HG02763 (cell line): ENCODE data around the gene AFF2.
"Not testable (repeated sequence)": the region's sequence is repeated elsewhere in the genome, so short reads cannot be mapped to it uniquely, and the experiment has no call there.

Experiments used
- ATAC-seq: cut with Tn5 transposase; IDR thresholded peaks from one replicate; pipeline ENCODE4 v1.9.1; 2021; ENCODE audit warnings: mild to moderate bottlenecking, moderate library complexity; ENCODE audit not compliant: unreplicated experiment

AFF2 gene

DNA sequence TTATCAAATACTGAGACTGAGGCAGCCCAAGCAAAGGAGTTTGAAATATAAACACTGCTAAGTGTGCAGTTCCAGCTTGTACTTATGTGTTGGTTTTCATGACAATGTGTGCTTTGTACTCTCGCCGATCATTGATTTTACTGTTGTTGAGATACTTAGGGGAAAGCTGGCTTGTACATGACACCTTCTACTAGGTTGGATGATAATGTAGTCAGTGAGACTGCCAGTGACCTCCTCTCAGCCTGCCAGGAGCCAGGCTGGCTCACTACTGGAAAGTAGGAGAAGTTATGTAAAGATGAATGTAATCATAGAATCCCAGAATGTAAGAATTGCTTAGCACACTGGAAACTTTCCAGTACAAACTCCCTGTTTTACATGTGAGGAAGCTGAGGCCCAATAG, 132.0 kb downstream of the AFF2 start:
- ATAC-seq = no peak

DNA sequence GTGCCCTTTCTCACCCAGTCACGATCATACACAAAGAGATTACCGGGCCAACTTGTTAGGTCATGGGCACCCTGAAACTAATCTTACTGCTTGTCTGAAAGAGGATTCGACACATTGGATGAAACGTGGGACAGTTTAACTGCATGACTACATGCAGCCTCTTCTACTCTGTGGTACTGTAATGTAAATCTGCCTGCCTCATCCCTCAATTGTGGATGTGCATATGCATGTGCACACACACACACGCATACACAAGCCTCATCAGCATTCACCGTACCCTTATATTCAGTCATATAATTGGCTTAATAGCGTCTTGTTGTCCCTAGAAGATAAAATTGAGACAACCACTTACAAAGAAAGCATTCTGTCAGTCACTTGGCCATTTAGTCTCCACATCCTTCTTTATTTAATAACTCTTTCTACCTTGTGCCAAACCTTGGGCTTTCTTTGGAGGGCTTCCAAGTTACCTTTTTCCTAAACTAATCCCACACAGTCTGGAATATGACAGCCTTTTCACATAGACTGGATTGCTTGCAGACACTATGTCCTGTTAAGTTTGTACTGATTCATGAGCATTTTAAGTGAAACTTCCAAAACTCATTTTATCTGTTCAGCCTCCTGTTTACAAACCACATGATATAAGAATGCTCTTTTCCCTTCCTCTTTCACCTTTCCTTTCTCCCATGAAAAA, 132.9 kb downstream of the AFF2 start:
- no peak for ATAC-seq

DNA sequence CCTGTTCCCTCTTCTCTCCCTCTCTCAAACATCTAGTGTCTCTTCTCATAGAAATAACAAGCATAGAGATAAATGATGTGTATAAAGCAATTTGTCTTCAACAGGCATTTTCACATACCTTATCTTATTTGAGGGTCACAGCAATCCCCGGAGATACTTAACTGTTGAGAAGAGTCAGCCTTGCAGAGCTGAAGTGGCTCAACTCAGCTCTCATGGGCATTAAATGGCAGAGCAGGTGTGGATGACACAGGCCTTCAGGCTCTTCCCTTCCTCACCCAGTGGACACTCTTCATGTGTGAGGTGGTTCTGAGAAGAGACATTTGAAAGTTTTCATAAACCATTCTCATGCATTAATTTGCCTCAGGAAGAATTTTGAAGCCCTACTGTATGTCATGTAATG, 134.2 kb downstream of the AFF2 start:
- ATAC-seq = no peak

DNA sequence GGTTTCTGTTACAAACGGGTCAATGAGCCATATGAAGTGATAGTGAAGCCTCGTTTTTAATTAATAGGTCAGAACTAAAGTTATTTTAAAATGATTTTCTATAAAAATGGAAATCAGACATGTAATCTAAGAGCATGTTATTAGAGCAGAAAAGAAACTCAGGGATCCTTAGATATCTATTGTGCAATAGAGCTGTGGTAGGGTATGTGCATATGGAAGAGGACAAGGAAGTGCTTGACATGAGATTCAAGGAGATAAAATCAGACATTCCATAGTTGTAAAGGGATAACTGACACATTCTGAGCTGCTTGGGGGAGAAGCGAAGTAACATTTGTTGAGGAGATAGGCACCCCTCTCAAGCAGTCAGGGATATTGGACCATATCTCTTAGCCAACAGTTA, 143.0 kb downstream of the AFF2 start:
- no peak for ATAC-seq

DNA sequence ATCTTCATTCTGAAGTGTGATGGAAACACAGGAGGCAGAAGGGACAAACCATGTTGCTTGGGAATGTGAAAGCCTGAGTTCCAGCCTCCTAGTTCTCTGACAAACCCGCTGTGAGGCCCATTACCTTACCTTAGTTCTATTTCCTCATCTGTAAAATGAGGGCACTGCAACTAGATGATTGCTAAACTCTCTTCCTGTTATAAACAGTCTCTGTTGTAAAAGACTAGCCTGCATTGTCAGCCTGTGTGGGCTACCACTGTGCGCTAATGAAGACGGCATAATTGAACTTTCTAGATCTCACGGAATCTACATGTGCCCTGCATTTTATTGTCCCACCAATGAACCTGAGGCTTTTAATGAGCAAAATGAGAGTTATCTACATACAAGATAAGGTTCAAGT, 147.2 kb downstream of the AFF2 start:
- ATAC-seq = no peak

DNA sequence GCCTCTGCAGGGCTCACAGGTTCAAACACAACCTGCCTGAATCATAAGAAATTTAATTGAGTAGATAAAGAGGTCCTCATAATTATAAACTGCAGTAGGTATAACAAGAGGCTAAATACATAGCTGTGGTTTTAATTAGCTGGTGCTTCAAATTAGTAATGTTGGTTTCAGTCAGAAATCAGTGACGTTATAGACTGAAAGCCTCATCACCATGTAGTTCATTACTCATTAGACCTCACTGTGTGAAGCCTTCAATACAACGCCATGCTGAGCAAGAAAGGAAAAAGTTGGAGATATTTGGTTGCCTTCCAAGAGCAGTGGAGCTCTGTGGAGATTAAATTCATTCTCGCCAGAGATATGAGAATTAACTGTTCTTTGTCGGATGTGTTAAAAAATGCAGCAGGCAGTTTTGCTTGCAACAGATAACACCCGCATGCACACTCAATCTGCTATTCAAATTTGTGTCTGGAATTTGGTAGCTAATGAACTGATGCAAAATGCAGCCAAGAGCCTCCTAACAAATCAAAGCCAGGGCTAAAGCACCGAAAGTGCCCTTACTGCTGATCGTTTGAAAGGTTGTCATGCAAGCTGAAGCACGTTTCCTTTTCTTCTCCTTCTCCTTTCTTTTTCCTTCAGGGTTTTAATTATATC, 148.9 kb downstream of the AFF2 start:
- no peak for ATAC-seq

DNA sequence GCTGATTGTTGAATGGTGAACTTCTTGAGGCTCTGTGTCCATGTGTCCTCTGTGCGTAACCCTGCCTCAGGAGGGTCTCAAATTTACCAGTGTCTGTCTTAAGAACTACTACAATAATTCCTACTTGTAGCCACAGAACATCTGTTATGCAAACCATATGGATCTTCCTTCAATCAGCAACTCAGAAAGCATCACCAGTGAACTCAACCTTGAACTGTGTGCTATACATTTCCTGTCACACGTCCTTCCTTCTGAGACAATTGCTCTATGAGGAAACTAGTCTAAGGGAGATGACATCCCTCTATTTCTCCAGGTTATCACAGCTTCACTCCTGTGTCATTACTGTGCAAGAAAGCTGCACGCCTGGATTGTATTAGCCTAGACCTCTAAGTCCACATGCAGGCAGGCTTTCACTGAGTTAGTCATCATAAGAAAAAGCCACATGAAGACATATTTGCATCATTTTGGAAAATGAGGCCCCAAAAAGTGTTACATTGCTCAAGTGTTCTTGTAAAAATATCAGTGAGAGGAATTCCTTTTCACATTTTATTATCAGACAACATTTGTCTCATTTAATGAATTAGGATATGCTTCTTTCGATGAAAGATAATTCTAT, 157.8 kb downstream of the AFF2 start:
- ATAC-seq = no peak

DNA sequence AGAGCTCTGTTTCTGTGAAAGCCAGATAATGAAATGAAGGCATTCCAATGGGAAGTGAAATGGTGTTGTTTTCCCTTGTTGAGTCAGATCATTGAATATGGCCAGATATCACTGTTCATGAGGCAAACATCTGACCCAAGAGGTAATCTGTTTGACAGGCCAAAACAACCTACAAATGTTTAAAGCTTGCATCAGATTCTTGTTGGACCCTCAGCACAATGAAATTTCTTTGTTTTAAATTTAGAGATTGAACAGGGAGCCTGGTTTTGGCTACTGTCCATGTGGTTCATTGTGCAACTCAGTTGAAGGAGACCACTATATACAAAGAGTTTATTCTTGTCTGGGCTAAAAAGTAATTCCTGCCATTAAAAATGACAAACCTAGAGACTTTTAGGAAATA, 159.1 kb downstream of the AFF2 start:
- ATAC-seq = no peak

DNA sequence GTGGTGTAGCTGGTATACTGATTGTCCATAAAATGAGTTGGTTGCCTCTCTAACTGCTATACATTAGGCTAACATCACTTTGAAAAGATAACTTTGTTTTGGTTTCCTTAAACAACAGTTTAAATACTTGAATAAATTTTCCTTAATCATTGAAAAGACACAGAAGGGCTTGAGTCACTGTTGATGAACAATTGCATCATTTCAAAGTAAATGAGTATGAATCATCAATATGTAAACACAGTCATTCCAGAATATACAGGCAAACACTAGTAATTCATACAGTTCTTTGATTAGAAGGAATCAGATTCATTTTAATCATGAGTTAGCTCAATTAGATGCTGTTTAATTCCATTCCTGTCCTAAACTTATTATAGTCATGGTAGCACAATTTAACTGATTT, 160.6 kb downstream of the AFF2 start:
- ATAC-seq = no peak

DNA sequence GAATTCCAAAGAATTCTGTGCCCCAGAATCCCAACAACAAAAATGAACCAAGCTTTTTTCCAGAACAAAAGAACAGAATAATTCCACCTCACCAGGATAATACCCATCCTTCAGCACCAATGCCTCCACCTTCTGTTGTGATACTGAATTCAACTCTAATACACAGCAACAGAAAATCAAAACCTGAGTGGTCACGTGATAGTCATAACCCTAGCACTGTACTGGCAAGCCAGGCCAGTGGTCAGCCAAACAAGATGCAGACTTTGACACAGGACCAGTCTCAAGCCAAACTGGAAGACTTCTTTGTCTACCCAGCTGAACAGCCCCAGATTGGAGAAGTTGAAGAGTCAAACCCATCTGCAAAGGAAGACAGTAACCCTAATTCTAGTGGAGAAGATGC, 161.6 kb downstream of the AFF2 start:
- no peak for ATAC-seq

DNA sequence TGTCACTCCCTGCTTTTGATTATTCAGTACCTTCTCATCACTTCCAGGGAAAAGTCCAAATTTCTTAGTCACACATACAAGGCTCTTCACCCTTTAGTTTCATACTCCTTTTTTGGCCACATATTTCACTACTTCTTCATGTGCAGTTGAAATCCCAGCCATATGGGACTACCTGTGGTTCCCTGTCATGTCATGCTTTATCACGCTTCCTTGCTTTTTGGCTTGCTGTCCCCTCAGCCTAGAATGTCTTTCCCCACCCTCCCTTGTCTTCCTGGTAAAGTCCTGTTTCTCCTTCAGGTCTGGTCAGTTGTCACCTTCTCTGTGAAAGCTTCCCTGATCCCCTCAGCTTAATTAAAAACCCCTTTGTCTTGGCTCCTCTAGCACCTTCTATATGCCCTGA, 163.8 kb downstream of the AFF2 start:
- ATAC-seq = no peak

DNA sequence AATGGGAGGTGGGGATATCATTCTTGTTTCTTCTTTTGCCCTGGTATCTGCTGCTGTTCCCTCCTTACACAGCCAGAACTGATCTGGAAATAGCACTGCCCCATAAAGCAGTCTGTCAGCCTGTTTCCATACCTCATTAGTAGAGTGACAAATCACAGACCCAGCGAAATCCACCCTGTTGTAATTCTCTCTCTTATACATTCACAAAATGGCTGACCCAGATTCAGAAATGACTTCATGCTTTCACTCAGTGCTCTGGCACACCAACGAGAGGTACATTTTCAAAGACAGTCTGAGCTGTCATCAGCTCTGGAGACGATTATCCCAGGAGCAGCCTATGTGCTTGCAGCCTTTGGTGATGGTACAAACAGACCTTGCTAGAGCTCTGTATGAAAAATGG, 164.6 kb downstream of the AFF2 start:
- ATAC-seq = no peak

DNA sequence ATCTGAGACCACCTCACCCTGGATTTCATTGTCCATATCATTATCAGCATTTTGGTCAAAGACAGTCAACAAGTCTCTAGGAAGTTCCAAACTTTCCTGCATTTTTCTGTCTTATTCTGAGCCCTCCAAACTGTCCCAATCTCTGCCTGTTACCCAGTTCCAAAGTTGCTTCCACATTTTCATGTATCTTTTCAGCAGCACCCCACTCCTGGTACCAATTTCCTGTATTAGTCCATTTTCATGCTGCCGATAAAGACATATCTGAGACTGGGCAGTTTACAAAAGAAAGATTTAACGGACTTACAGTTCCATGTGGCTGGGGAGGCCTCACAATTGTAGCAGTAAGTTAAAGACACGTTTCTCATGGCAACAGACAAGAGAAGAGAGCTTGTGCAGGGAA, 168.8 kb downstream of the AFF2 start:
- not testable (repeated sequence) for ATAC-seq

DNA sequence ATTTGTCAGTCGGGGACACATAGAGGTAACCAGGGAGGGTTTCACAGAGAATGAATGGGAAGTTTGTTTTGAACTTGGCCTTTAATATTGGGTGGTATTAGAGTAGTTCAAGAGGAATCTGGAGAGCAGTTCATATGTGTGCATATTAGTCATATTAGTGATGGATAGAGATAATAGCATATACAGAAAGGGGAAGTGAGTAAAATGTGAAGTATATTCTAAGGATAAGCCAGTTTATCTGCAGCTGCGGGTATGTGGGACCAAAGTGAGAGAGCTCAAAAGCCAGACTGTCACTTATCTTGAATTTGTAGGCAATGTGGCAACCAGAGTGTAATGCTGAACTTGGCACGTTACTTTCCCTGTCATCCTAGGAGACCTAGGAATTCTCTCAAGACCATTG, 169.9 kb downstream of the AFF2 start:
- no peak for ATAC-seq

DNA sequence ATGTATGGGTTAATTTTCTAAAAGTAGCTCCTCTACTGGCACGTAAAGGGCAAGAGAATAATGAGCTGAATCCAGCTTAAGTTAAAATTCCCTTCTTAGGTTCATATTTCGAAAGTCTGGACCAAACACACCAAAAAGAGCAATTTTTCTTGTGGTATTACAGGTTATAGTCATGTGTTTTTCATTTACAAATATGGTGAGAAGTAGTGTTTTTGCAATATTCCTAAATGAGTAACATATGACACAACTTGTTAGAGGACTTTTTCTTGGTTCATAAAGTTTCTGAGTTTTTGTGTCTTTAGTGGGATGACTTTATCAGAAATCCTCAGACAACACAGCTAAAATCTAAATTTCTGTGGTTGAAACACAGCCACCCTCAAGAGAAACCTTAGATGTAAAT, 172.1 kb downstream of the AFF2 start:
- ATAC-seq = no peak

DNA sequence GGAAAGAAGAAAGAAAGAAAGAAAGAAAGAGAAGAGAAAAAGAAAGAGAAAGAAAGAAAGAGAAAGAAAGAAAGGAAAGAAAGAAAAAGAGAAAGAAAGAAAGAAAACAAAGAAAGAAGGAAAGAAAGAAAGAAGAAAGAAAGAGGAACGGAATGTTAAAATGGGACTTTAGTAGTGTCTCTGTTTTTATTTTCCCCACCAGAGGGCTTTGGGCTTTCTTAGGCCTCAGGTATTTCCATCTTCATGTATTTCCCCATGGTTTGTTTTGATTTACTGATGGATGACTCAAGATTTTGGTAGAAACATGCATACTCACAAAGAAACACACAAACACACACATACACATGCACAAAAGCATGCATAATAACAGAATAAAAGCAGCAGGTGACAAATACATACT, 181.2 kb downstream of the AFF2 start:
- ATAC-seq = no peak

DNA sequence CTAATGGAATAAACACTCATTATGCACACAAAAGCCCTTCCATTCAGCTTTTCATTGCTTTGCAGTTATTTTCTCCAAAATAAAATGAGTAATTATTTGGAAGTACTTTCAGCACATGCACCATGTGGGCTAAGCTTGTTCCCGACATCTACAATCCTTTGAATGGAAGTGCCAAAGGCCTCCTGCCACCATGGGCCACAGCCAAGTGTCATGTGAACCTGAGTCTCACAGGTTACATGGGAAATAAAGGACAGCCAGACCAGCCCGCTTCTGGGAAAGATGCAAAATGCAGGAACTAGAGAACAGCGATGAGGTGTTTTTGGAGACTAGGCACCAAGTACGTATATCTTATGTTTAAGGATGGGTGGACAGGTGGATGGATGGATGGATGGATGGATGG, 181.8 kb downstream of the AFF2 start:
- ATAC-seq = no peak

DNA sequence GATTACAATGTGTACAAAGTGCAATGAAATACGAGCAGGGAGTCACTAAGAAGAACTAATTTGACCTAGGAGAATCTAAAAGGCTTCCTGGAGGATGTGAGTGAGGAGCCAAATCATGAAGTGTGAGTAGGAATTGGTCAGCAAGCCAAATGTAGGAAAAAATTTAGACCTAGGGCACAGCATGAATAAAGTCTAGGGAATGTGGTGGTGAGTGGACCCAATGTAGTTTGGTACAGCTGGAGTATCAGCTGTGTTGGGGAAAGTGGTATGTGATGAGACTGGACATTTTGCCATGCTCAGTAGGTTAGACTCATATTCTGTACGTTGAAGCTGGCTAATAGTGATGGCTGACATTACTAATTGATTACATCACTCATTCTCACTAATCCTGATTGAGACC, 191.0 kb downstream of the AFF2 start:
- ATAC-seq = no peak

DNA sequence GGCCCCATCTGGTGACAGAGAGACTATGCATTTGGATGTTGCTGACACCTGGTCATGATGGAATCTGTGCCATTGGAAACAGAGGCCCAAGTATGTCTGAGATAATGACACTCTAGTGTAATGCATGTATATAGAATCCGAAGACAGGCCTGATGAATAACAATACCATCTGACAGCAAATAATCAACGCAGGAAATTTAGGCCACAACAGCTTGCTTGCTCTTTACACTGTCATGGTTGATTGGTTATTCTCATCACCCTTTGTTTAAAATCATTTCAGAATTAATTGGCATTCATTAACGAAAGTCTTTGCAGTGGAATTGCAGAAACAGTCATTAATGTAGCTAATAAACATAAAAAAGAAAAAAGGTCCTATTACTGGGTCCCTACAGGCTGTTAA, 194.8 kb downstream of the AFF2 start:
- no peak for ATAC-seq

DNA sequence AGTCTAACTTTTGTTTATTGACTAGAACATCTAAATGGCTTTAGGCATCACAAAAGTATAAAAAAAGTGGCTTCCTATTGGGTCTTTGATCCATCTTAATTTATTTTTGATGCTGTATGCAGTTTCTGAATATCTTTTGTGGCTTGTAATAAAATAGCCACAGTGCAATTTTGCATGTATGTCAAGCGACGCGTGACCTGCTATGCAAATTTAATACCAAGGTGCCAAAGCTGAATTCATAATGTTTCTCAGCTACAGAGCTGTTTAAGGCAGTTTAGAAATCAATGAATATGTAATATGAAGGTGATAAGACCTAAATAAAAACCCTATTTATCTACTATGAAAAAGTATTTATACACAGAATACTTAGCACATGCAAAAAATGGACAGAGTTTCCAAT, 197.8 kb downstream of the AFF2 start:
- ATAC-seq = no peak

DNA sequence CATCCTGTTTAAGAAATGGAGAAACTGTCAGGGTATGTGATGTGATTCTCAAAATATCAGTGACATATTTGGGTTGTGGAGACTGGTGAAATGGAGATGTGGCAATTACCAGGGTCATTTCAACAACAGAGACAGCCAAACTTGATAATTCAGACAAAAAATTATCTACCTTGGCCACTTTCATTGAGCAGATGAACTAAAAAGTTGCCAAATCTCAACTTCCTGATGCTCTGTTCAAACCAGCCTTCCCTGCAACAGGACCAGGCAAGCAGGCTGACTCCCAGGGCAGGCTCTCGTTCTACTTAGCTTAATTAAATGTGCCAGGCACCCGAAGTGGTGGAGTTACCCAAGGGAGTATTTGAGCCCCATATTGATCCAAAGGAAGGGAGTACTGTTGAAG, 199.6 kb downstream of the AFF2 start:
- ATAC-seq = no peak

DNA sequence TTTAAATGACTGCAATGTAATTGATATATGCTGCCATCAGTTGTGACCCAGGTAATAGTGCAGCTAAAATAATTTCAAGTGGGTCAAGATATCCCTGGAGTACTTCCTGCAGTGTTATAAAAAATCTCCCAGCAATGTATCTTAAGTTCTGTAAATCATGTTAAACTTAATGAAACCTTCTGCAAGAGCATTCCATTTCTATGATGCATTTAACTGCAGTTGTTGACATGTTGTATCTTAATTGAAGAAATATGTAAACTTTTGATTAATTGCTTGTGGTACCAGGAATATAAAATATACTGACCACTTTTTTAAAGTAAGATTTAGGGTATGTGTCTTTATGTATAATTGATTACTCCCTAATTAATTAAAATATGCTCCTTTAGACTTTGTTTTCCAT, 213.6 kb downstream of the AFF2 start:
- ATAC-seq = no peak

DNA sequence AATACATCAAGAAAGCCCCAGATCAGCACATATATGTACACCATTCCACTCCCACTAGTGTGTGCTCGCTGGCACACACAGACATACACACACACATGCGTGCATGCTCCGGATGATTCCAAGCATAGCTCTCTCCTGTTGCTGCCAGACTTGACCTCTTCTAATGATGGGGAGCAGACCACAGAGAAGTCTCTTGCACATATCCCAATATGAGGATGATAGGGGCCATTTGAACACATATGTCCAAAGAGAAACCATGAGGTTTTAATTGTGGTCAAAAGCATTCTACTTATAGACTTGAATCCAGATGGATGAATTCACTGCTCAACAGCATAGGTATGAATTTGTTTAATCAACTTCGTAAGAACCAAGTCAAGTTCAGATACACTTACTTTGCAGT, 214.9 kb downstream of the AFF2 start:
- ATAC-seq = no peak
